ENCODE measurements around the gene DENND1C. TPM values are rescaled to one million over a fixed set of nuclear protein-coding genes. Genes with fewer than 3 reads are reported as not detected.

Gene DENND1C
- total and polyA plus RNA-seq, 9 donors, result 0.63 to 2.3 (median 1.00) TPM

- DNase-seq, result no peak
- no peaks in the 10 kb centered on the region for H3K4me1 ChIP-seq (ENCODE audit: insufficient read depth)
- intact Hi-C loops (cut with DNase I), result no loop called here
- H3K9me3 ChIP-seq, result peaks cover 0 to 4% of the 10 kb centered on the region in 2 donors
- TF ChIP-seq EP300 (IDR thresholded peaks at IDR 0.05) (no peak), CTCF (IDR thresholded peaks at IDR 0.05) (no peak), POLR2A (IDR thresholded peaks at IDR 0.05) (no peak)
- H3K27ac ChIP-seq, result no peak overlapping the region
- no peaks in the 10 kb centered on the region for H3K36me3 ChIP-seq
- H3K27me3 ChIP-seq, result no peaks in the 10 kb centered on the region
- H3K4me3 ChIP-seq, result no peak overlapping the region
- 93 to 96% (median 93%) methylated on average over 19 of the region's 19 CpGs for WGBS, 3 donors
These were observed 14.4 kb upstream of the DENND1C start for GRCh38 chr19:6495947-6496346.

DNA sequence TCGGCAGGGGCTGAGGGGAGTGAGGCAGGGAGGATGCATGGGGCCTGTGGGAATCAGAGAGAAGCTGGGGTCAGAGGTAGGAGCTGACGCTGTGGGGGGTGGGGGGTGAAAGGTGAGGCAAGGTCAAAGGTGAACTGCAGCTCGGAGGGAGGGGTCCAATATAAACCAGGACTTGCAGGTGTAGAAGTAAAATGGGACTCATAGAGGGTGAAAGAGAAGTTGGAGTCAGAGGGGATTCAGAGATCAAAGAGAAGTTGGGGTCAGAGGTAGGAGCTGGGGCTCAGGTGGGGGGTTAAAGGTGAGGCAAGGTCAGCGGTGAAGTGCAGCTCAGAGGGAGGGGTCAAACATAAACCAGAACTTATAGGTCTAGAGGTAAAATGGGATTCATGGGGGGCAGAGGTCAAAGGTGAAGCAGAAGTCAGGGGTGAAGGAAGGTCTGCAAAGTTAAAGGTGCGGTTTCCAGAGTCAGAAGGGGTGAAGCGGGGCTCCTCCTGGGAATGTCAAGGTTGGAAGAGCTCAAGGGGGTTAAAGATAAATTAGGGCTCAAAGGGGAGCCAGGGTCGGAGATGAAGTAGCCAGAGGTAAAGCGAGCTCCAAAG lies 12.9 kb upstream of the DENND1C start:
- Histone ChIP-seq H3K27me3 (no peaks in the 10 kb centered on the region), H3K27ac (no peak overlapping the region), H3K9me3 (peaks cover 0 to 4% of the 10 kb centered on the region in 2 donors), H3K36me3 (no peaks in the 10 kb centered on the region), H3K4me1 (ENCODE audit: insufficient read depth) (no peaks in the 10 kb centered on the region), H3K4me3 (no peak overlapping the region)
- TF ChIP-seq CTCF (IDR thresholded peaks at IDR 0.05) (no peak), POLR2A (IDR thresholded peaks at IDR 0.05) (no peak), EP300 (IDR thresholded peaks at IDR 0.05) (no peak)
- WGBS, 3 donors, result 66 to 72% (median 69%) methylated on average over 8 of the region's 8 CpGs
- intact Hi-C loops (cut with DNase I), result no loop called here
- no peak for DNase-seq

GRCh38 chr19:6491802-6492592 lies 10.4 kb upstream of the DENND1C start:
- TF ChIP-seq EP300 (IDR thresholded peaks at IDR 0.05) (no peak), POLR2A (IDR thresholded peaks at IDR 0.05) (no peak), CTCF (IDR thresholded peaks at IDR 0.05) (no peak)
- H3K9me3 ChIP-seq, result peaks cover 0 to 4% of the 10 kb centered on the region in 2 donors
- no peaks in the 10 kb centered on the region for H3K27me3 ChIP-seq
- H3K27ac ChIP-seq, result no peak overlapping the region
- no peak overlapping the region for H3K4me3 ChIP-seq
- H3K4me1 ChIP-seq (ENCODE audit: insufficient read depth), result no peaks in the 10 kb centered on the region
- DNase-seq, result no peak
- no peaks in the 10 kb centered on the region for H3K36me3 ChIP-seq
- intact Hi-C loops (cut with DNase I), result no loop called here
- WGBS, 3 donors, result 75 to 91% (median 79%) methylated on average over 4 of the region's 4 CpGs

DNA sequence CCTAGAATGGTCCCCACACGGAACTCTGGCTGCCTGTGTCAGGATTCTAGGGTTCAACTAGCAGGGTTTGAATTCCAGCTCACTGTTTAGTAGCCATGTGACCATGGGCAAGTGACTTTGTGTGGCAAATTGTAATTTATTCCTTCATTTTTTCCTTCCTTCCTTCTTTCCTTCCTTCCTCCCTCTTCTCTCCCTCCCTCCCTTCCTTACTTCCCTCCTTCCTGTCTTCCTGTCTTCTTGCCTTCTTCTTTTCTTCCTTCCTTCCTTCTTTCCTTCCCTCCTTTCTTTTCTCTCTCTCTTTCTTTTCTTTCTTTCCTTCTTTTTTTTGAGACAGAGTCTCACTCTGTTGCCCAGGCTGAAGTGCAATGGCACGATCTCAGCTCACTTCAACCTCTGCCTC lies 8.5 kb upstream of the DENND1C start:
- no peak for TF ChIP-seq EP300 (IDR thresholded peaks at IDR 0.05)
- TF ChIP-seq POLR2A (IDR thresholded peaks at IDR 0.05), result no peak
- no peak for TF ChIP-seq CTCF (IDR thresholded peaks at IDR 0.05)
- no peaks in the 10 kb centered on the region for H3K36me3 ChIP-seq
- 57 to 75% (median 67%) methylated on average over 2 of the region's 2 CpGs for WGBS, 3 donors
- peaks cover 0 to 4% of the 10 kb centered on the region in 2 donors for H3K9me3 ChIP-seq
- no peaks in the 10 kb centered on the region for H3K27me3 ChIP-seq
- H3K4me3 ChIP-seq, result no peak overlapping the region
- intact Hi-C loops (cut with DNase I), result no loop called here
- H3K4me1 ChIP-seq (ENCODE audit: insufficient read depth), result no peaks in the 10 kb centered on the region
- no peak overlapping the region for H3K27ac ChIP-seq
- DNase-seq, result no peak

Data from ovary (tissue), 9 donors.